PC-9 (cell line): ENCODE measurements around the gene SNX13. TPM values are rescaled to one million over a fixed set of nuclear protein-coding genes. Genes with fewer than 3 reads are reported as not detected.
A peak's percentile ranks its signal among the peaks of the same experiment; 100 is the strongest.

ENCODE experiments used
- BruUV-seq: library from RNA; stranded (reverse); fragments of 400-500 nt; replicated peaks from 2 replicates; lab custom pipeline; 2021; lab: Mats Ljungman, UMichigan
- CTCF ChIA-PET: fragments of 300-600 bp; sonication (Branson Sonifier 250); formaldehyde crosslinking; loops from one replicate; lab custom pipeline; 2022; ENCODE audit warnings: antibody characterized with exemption; lab: Charles Lee
- POLR2A ChIA-PET: fragments of 300-600 bp; sonication (Branson Sonifier 250); formaldehyde crosslinking; loops from one replicate; lab custom pipeline; 2022; ENCODE audit warnings: antibody characterized with exemption; ENCODE audit not compliant: unreplicated experiment; lab: Charles Lee
- DNase-seq, 2 experiments: peaks; one replicate each; pipeline versions ENCODE4 v3.0.0 to v3.0.0-alpha.2; 2015 to 2022; ENCODE audit warnings: mixed read lengths in 1 of 2
- H2AFZ ChIP-seq: fragments of 200-600 bp; sonication (generic); 2 replicates; pipeline ENCODE4 v1.8.1; 2017; ENCODE audit warnings: antibody characterized with exemption
- H3F3A ChIP-seq: fragments of 200-600 bp; sonication (generic); 2 replicates; pipeline ENCODE4 v1.8.1; 2017; ENCODE audit warnings: antibody characterized with exemption, mild to moderate bottlenecking, low read depth; ENCODE audit not compliant: insufficient read depth
- H3K27ac ChIP-seq: fragments of 200-600 bp; sonication (generic); 2 replicates; pipeline ENCODE4 v1.6.1; 2016; ENCODE audit warnings: mixed run types
- H3K27me3 ChIP-seq: fragments of 200-600 bp; sonication (generic); 2 replicates; pipeline ENCODE4 v1.6.1; 2016; ENCODE audit warnings: low read depth, mixed run types; ENCODE audit not compliant: insufficient read depth
- H3K36me3 ChIP-seq: fragments of 200-600 bp; sonication (generic); 2 replicates; pipeline ENCODE4 v1.6.1; 2016; ENCODE audit warnings: low read depth, mixed run types
- H3K4me1 ChIP-seq: fragments of 200-600 bp; sonication (generic); replicated peaks from 2 replicates; pipeline ENCODE4 v1.6.1; 2016; ENCODE audit warnings: mixed run types; ENCODE audit not compliant: insufficient read depth
- H3K4me2 ChIP-seq: fragments of 200-600 bp; sonication (generic); 2 replicates; pipeline ENCODE4 v1.6.1; 2017; ENCODE audit warnings: mixed run types
- H3K4me3 ChIP-seq: fragments of 200-600 bp; sonication (generic); 2 replicates; pipeline ENCODE4 v1.6.1; 2016; ENCODE audit warnings: mixed run types
- H3K79me2 ChIP-seq: fragments of 200-600 bp; sonication (generic); 2 replicates; pipeline ENCODE4 v1.6.1; 2017; ENCODE audit warnings: low read depth, mixed run types
- H3K9me2 ChIP-seq: fragments of 200-600 bp; sonication (generic); 2 replicates; pipeline ENCODE4 v1.8.1; 2017; ENCODE audit warnings: mild to moderate bottlenecking; ENCODE audit not compliant: insufficient read depth
- H3K9me3 ChIP-seq: fragments of 200-600 bp; sonication (generic); 2 replicates; pipeline ENCODE4 v1.8.1; 2016; ENCODE audit warnings: low read depth; ENCODE audit not compliant: insufficient read depth
- H4K20me1 ChIP-seq: fragments of 200-600 bp; sonication (generic); 2 replicates; pipeline ENCODE4 v1.8.1; 2017; ENCODE audit not compliant: insufficient read depth
- EZH2 ChIP-seq: fragments of 200-600 bp; sonication (generic); IDR thresholded peaks from 2 replicates; pipeline ENCODE4 v1.8.0; 2017; ENCODE audit warnings: antibody characterized with exemption, low read depth
- intact Hi-C: fragments of 100-400 bp; cut with micrococcal nuclease; formaldehyde crosslinking; loops from one replicate; pipeline ENCODE4 v1.10.0; 2022; ENCODE audit not compliant: unreplicated experiment
- total RNA-seq: library from RNA; stranded (reverse); gene quantifications from 2 replicates; pipeline ENCODE4 v1.2.3, GENCODE V29; 2021
- TF ChIP-seq, protein P1 (sequence below): fragments of 200-600 bp; sonication (generic); conservative IDR thresholded peaks from 2 replicates; pipeline ENCODE4 v1.6.1; 2017; ENCODE audit warnings: mixed run types, antibody characterized with exemption, mild to moderate bottlenecking, moderate library complexity

The SNX13 gene
- total RNA-seq, 1 experiment from 2014 or later: 56.3 TPM

DNA sequence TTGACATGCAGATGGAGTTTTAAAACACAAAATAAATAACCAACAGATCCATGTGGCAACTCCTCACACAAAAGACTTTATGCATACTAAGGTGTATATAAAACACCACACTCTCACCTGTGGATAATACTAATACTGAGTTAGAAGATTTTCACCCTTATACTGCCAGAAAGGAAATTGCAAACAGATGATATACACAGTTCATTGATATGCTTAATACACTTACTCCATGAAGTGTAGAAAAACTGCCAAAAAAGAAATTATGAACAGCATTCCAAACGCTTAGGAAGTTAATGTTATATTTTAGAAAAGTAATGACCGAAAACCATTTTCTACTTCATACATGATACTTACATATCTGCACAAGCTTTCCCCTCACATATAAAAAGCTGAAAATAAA is 17.6 kb upstream of the SNX13 start:
- Histone ChIP-seq H3K27me3 (no peaks in the 10 kb centered on the region), H3K79me2 (no peaks in the 10 kb centered on the region), H3K9me3 (no peaks in the 10 kb centered on the region), H4K20me1 (no peaks in the 10 kb centered on the region), H3K9me2 (no peaks in the 10 kb centered on the region), H2AFZ (no peak overlapping the region), H3K36me3 (no peaks in the 10 kb centered on the region), H3K27ac (no peak overlapping the region), H3F3A (no peaks in the 10 kb centered on the region), H3K4me3 (no peak overlapping the region), H3K4me2 (no peak overlapping the region), H3K4me1 (no peaks in the 10 kb centered on the region)
- CTCF ChIA-PET: no interaction called here
- intact Hi-C loops: no loop called here
- BruUV-seq: no TSS peak
- DNase-seq: peak in 1 of 2 experiments; percentile 26
- POLR2A ChIA-PET: interaction anchor here (0.6 kb wide), 1 partner anchor 10 kb away, joined by 4 read pairs; no protein-coding TSS in a partner anchor
- TF ChIP-seq, protein P1, sequence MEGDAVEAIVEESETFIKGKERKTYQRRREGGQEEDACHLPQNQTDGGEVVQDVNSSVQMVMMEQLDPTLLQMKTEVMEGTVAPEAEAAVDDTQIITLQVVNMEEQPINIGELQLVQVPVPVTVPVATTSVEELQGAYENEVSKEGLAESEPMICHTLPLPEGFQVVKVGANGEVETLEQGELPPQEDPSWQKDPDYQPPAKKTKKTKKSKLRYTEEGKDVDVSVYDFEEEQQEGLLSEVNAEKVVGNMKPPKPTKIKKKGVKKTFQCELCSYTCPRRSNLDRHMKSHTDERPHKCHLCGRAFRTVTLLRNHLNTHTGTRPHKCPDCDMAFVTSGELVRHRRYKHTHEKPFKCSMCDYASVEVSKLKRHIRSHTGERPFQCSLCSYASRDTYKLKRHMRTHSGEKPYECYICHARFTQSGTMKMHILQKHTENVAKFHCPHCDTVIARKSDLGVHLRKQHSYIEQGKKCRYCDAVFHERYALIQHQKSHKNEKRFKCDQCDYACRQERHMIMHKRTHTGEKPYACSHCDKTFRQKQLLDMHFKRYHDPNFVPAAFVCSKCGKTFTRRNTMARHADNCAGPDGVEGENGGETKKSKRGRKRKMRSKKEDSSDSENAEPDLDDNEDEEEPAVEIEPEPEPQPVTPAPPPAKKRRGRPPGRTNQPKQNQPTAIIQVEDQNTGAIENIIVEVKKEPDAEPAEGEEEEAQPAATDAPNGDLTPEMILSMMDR: no peak
- no peak for TF ChIP-seq EZH2

DNA sequence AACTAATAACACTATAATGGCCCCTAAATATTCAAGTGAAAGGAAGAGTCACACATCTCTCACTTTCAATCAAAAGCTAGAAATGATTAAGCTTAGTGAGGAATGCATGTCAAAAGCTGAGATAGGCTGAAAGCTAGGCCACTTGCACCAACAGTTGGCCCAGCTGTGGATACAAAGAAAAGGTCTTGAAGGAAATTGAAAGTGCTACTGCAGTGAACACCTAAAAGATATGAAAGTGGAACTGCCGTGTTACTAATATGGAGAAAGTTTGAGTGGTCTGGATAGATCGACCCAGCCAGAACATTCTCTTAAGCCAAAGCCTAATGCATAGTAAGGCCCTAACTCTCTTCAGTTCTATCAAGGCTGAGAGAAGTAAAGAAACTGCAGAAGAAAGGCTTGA is 12.1 kb upstream of the SNX13 start:
- POLR2A ChIA-PET: no interaction called here
- TF ChIP-seq, protein P1: no peak
- TF ChIP-seq EZH2: no peak

DNA sequence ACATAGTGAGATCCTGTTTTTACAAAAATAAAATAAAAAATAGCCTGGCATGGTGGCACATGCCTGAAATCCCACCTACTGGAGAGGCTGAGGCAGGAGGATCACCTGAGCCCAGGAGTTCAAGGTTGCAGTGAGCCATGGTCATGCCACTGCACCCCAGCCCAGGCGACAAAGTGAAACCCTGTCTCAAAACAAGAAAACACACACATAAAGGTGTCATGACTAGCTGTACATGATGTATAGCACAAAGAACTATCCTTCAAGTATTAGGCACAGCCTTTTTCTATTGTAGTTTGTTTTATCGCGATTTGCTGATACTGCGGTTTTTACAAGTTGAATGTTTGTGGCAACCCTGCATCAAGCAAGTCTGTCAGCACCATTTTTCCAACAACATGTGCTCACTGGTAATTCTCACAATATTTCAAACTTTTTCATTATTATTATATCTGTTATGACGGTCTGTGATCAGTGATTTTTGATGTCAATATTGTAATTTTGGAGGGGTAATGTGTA is 11.5 kb upstream of the SNX13 start:
- Histone ChIP-seq H3K27me3 (no peaks in the 10 kb centered on the region), H3K9me2 (no peaks in the 10 kb centered on the region), H3K4me3 (no peak overlapping the region), H3K27ac (no peak overlapping the region), H3K79me2 (no peaks in the 10 kb centered on the region), H3K4me2 (no peak overlapping the region), H3K4me1 (peaks cover 25% of the 10 kb centered on the region), H4K20me1 (no peaks in the 10 kb centered on the region), H3K36me3 (no peaks in the 10 kb centered on the region), H3F3A (peaks cover 16% of the 10 kb centered on the region), H3K9me3 (no peaks in the 10 kb centered on the region), H2AFZ (no peak overlapping the region)
- no TSS peak for BruUV-seq
- no peak for TF ChIP-seq EZH2
- TF ChIP-seq, protein P1: no peak
- peak in 1 of 2 experiments; percentile 10 for DNase-seq
- ChIA-PET POLR2A (no interaction called here), CTCF (no interaction called here)
- intact Hi-C loops: no loop called here

More for the DNA sequence above, 12.1 kb upstream of the SNX13 start:
- no peak overlapping the region for H3K4me3 ChIP-seq
- no peaks in the 10 kb centered on the region for H3K9me3 ChIP-seq
- H4K20me1 ChIP-seq: no peaks in the 10 kb centered on the region
- no TSS peak for BruUV-seq
- CTCF ChIA-PET: no interaction called here
- H3K4me2 ChIP-seq: no peak overlapping the region
- peak overlapping the region; percentile 15; the same call in 1 of the 2 replicates for H2AFZ ChIP-seq
- H3K9me2 ChIP-seq: no peaks in the 10 kb centered on the region
- peaks cover 21% of the 10 kb centered on the region for H3K4me1 ChIP-seq
- intact Hi-C loops: no loop called here
- no peak overlapping the region for H3K27ac ChIP-seq
- no peaks in the 10 kb centered on the region for H3K36me3 ChIP-seq
- no peaks in the 10 kb centered on the region for H3K79me2 ChIP-seq
- no peaks in the 10 kb centered on the region for H3K27me3 ChIP-seq
- DNase-seq: peak in 1 of 2 experiments; percentile 28
- peaks cover 16% of the 10 kb centered on the region for H3F3A ChIP-seq
